ENCODE data around the gene CD84.
"Not testable (repeated sequence)": the region's sequence is repeated elsewhere in the genome, so short reads cannot be mapped to it uniquely, and the experiment has no call there.

CD84 gene

DNA sequence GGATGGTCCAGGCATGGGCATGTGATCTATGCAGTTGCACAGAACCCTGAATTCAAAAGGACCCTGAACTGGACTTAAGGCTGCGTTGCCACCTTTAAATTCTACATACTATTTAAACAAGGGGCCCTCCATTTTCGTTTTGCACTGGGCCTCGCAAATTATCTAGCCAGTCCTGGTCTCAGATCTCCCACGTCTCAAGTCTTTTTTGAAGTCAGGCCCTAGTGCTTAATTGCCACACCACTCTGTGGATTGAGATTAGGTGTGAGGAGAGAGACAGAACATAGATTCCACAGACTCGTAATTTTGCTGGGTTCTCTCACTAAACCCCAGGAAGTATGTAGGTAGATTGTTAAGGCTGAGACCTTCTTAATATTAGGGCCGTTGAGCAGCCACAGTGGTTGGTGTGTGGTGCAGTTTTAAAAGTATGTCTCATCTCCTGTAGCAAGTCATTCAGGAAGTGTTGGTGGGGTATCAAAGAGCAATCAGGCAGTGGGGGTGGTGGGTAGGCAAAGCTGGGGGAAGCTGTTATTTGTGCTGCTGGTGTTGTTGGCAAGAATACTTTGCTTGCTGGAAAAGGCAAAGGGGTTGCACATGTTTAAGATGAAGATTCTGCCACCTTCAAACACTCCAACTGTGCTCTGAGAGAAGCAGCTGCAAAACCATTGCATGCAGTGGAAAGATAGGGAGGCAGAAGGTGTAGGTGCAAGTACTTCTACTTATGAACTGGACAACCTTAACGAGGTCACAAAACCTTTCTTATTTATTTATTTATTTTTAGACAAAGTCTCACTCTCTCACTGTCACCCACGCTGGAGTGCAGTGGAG, 11.2 kb downstream of the CD84 start:
- peak; percentile 63 for DNase-seq

DNA sequence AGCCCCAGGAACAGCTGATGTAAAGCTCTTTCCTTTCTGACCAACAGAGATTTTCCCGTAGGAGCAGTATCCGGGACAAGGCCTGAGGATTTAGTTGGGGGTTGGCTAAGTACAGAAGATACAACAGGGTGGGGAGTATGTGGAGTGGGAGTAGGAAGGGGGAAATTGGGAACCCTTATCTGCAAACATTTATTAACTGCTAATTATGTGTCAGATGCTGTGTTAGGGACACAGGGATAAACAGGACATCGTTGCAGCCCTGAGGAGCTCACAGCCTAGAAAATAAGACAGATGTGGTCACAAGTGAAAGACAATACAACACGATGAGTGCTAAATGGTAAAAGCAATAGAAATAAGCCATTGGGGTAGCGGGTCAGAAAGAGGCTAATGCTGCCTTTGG, 12.0 kb downstream of the CD84 start:
- DNase-seq = no peak

DNA sequence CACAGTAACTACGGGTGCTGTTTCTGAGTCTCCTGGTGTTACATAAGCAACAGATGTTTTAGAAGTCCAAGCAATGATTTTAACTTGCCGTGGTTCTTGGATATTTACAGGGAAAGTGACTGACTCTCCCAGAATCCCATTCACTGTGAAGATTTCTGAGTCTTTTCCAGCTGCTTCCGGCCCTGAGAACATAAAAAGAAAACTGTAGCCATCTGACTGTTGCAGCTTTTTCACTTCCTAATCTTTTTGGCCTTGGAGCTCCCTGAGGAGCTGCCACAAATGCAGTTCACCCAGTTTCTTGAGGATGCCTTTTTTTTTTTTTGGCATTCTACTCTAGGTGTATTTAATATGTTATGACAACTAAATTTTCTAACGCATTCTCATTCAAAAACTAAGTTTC, 13.7 kb downstream of the CD84 start:
- DNase-seq = no peak

DNA sequence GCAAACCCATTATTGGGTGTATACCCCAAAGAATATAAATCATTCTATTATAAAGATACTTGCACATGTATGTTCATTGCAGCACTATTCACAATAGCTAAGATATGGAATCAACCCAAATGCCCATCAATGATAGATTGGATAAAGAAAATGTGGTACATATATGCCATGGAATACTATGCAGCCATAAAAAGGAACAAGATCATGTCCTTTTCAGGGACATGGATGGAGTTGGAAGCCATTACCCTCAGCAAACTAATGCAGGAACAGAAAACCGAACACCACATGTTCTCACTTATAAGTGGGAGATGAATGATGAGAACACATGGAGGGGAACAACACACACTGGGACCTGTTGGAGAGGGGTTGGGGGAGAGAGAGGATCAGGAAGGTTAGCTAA, 16.1 kb downstream of the CD84 start:
- DNase-seq = not testable (repeated sequence)

DNA sequence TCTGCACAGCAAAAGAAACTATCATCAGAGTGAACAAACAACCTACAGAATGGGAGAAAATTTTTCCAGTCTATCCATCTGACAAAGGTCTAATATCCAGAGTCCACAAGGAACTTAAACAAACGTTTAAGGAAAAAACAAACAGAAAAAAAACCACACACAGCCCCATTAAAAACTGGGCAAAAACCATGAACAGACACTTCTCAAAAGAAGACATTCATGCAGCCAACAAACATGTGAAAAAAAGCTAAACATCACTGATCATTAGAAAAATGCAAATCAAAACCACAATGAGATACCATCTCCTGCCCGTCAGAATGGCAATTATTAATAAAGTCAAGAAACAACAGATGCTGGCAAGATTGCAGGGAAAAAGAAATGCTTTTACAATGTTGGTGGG, 16.6 kb downstream of the CD84 start:
- not testable (repeated sequence) for DNase-seq

DNA sequence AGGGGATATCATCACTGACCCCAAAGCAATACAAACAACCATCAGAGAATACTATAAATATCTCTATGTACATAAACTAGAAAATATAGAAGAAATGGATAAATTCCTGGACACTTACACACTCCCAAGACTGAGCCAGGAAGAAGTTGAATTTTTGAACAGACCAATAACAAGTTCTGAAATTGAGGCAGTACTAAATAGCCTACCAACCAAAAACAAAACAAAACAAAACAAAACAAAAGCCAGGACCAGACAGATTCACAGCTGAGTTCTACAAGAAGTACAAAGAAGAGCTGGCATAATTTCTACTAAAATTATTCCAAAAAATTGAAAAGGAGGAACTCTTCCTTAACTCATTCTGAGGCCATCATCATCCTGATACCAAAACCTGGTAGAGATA, 18.5 kb downstream of the CD84 start:
- no peak for DNase-seq

DNA sequence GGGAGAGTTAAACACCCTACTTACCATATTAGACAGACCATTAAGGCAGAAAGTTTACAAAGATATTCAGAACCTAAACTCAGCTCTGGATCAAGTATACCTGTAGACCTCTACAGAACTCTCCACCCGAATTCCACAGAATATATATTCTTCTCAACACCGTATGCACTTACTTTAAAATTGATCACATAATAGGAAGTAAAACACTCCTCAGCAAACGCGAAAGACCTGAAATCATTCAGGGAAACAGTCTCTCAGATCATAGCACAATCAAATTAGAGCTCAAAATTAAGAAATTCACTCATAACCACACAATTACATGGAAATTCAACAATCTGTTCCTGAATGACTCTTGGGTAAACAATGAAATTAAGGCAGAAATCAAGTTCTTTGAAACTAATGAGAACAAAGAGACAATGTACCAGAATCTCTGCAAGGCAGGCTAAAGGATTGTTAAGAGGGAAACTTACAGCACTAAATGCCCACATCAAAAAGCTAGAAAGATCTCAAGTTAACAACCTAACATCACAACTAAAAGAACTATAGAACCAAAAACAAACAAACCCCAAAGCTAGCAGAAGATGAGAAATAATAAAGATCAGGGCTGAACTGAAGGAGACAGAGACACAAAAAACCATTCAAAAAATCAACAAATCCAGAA, 19.1 kb downstream of the CD84 start:
- DNase-seq = no peak

DNA sequence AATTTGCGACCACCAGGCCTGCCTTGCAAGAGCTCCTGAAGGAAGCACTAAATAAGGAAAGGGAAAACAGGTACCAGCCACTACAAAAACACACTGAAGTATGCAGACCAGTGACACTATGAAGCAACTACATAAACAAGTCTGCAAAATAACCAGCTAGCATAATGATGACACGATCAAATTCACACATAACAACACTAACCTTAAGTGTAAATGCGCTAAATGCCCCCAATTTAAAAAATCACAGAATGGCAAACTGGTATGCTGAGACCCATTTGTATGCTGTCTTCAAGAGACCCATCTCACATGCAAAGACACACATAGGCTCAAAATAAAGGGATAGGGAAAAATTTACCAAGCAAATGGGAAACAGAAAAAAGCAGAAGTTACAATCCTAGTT, 19.9 kb downstream of the CD84 start:
- not testable (repeated sequence) for DNase-seq

DNA sequence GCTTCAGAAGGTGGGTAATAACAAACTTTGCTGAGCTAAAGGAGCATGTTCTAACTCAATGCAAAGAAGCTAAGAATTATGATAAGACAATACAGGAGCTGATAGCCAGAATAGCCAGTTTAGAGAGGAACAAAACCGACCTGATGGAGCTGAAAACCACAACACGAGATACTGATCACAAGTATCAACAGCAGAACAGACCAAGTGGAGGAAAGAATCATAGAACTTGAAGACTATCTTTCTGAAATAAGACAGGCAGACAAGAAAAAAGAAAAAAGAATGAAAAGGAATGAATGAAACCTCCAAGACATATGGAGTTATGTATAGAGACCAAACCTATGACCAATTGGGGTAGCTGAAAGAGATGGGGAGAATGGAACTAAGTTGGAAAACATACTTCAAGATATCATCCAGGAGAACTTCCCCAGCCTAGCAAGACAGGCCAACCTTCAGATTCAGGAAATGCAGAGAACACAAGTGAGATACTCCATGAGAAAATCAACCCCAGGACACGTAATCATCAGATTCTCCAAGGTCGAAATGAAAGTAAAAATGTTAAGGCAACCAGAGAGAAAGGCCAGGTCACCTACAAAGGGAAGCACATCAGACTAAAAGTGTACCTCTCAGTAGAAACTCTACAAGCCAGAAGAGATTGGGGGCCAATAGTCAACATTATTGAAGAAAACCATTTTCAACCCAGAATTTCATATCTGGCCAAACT, 20.5 kb downstream of the CD84 start:
- no peak for DNase-seq

DNA sequence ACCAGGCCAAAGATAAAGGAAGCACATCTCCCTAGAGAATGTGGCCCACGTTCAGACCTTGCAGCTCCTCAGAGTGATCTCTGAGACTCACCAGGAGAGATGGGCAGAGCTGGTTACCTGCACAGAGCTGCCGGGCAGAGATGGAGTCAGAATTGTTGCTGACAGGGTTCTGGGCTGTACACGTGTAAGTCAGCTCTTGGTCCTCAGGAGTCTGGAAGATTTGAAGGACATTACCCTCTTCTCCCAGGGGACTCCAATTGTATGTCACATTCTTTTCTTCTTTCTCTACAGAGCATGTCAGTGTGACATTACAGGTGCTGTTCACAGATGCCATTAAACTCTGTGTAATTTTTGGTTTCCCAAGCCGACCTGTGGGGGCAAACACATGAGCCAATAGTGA, 25.5 kb downstream of the CD84 start:
- no peak for DNase-seq

DNA sequence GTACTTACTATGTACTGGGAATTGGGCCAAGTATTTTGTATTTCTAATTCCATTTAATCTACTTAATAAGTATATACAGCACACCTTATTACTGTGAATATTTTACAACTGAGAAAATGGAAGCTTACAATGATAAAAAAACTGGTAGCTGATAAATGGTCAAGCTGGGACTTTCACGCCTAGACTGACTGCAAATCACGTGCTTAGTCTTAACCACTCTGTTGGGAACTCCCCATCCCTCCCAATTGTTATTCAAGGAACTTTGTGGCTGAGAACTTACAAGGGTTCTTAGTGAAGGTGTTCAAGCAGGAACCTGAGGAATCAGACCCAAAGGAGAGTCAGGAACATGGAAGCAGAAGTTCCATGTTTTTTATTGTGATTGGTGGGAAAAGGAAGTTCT, 26.9 kb downstream of the CD84 start:
- DNase-seq = no peak

DNA sequence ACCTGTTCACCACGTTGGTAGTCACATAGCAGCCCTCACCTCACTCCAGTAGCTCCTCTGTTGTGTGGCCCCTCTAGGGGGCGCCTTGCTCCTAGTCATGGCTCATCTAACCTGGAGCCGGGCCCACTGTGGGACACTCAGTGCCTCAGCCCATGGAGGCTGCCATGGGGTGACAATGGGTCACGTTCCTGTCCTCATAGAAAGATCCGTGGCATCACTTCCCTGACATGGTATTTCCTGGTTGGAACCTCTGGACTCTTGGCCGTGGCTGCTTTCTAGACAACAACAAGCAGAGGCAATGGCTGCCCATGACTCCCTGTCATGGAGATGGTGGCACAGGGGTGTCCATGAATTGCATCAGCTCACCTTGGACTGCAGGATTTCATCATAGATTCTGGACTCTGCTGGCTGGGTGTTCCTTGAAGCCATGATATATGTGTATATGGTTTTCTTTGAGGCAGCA, 28.7 kb downstream of the CD84 start:
- peak; percentile 67 for DNase-seq

DNA sequence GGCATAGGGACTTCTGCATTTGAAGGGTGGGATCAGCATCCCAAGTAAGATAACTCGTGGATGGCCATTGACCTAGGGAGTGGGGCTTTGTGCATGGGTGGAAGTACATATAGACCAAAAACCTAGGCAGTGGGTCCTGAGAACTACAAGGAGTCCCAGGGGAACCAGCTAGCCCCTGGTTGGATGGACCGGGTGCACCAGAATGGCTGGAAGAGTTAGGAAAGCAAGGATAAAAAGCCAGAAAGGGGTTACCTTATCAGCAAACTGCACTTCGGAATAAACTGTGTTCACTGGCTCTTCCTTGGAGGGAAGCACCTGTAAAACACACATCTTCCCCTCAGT, 29.7 kb downstream of the CD84 start:
- DNase-seq = no peak

DNA sequence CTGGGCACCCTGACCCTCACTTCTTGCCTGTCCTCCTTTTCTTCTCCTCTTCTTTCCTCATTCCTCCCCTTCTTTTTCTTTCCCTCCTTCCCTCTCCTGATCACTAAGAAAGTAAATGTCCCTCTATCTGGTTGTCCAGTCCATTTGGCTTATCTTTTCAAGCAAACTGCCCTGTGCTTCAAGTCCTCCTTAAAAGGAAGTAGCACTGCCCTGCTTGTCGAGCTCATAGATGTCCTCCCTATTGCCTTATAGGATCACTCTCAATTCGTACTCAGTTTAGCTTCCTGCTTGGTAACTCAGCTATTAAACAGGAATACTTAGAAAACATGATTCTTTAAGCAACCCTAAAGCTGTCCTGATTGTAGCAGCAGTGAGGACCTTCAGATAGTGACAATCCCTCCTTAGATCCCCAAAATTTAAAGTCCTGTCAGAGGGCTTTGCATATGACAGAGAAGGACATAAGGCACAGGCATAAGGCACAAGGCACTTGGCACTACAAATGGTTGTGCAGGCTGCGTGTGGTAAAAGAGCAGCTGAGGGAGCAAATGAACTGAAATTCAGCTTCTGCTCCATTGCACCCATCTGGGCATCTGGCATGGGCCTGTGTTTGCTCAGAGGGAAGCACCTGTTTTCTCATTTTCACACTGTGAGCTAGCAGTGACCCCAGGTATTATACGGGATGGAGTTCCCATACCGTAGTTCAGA, 30.2 kb downstream of the CD84 start:
- DNase-seq = no peak

DNA sequence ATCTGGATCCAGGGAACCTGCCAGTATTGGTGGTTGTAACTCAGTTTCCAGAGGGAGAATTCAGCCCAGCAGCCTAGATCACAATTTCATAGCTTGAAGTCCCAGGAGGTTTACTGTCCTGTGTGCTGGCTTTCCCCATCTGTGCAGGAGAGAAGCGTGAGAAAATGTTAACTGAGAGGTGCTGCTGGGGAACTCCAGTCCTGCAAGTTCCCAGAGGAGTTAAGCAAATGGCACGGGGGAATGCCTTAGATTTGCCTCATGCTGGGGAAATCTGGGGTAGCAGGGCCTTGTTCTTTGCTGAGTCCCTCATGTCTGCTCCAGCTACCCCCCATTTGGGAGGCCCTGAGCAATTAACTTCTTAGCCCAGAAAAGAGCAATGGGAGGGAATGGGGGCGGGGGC, 31.1 kb downstream of the CD84 start:
- no peak for DNase-seq

DNA sequence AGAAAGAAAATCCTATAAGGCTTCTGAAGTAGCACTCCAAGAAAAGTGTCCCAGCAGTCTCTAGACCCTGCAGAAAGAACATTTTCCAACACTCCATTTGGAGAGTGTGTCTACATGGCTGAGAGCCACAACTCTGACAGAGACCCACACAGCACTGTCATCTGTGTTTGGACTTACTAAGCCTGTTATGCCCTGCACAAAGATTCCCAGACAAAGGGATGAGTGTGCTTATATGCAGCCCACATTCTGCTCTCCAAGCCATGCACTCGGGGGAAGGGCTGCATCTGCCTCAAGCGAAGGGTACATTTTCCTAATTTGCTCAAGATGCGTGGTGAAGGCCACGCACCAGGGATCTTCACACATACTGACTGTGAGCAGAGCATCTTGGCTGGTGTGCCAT, 31.9 kb downstream of the CD84 start:
- DNase-seq = no peak

DNA sequence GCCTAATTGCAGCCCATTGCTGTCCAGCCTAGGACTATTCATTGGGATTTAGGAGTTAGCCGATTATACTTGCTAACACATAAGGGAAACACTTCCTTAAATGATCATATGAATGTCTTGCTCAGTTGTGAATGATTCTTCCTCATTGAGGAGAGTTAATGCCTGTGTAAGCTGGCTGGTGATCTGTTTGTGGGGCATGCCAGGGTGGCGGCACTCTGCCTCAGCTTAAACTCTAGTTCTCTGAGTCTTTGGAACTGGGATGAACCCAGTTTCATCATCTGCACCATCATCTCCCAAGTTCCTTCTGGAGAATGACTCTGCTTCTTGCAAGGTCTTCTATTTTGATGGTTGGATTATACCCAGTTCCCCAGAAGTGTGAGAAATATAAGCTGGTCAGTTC, 32.4 kb downstream of the CD84 start:
- no peak for DNase-seq

DNA sequence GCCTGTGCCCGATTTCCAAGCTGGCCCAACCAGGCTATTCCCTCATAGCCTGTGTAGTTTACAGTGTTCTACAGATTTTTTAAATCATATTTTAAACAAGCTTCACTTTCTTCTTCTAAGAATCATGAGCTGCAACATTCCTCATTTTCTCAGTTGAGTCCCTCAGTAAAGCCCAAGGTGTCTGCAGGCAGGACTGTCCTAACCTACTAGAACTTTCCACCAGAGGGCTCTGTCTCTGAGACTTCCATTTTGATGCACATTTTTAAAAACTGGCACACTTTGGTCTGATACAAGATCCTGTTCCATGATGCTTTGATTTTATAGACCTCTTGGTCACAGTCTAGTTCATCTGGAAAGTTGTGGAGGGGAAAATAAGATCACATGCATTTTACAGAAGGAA, 34.6 kb downstream of the CD84 start:
- no peak for DNase-seq

DNA sequence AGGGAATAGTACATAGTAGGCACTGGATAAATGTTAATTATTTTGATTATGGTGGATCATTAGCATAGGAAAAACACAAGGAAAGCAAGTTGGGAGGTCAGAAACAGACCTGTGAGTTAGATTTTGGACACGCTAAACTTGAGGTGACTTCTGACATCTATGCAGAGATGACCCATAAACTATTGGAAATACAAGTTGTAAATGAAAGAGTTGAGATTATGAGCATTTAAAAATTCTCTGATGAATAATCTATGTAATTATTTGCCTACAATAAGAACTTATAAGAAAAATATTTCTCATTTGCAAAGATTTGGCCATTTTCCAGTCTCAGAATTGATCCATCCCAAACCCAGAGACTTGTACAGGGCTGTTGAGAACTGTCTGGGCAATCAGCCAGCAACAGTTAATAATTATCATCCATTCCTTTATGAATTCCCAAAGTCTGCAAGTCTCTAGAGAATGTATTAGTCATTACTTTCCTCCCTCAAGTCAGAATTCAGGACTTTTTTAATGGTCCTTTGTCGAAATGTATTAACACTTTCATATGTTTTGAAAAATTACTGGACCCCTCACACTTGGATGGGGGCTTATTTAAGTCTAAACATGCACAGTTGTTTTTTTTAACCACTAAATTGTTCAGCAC, 36.9 kb downstream of the CD84 start:
- no peak for DNase-seq

DNA sequence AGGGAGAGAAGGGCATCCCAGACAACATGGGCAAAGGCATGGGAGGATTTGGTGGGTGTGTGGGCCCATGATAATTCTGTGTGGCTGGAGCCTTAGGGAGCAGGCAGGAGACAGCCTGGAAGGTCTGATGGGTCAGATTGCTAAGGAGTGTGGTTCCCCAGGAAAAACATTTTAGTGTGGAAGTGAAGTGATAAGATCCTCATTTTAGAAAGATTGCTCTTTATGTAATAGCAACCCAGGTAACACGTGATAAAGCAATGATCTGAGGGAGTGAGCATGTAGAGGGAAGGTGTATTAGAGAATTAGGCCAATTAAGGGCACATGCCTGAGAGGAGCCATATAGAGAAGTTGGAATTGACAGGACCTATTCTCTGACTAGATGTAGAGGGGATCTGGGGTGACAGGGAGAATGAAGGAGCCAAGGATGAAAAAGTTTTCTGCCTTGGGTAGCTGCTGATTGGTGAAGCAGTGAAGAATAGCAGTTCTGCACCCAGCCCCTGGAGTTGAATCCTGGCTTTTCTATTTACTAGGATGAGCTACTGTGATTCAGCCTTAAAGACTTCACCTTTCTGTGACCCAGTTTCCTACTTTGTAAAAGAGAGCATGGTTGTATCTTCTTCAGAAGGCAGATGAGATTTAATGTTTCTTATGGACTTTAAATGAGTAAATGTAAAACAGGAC, 37.5 kb downstream of the CD84 start:
- DNase-seq = no peak

DNA sequence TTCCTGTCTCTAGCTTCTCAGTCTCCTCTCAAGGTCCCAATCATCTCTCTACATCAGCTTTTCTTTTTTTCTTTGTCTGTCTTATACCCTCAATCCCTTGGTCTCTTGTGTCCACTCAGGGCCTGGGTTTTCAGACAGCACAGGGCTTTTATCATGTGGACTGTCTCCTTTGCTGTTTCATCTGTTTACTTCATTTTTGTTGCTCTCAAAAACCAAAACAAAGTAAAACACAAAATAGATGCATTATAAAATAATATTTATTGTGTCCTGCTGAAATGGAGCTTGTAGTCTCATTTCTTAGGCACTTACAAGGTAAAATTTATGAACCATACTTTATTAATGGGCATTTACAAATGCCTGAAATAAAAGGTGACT, 38.5 kb downstream of the CD84 start:
- no peak for DNase-seq

Measured in activated T-cell treated with anti-CD3 and anti-CD28 coated beads, Interleukin-2, amount 50 U/mL, for 1 hour (primary cell).